HG03060 (cell line): ENCODE results near the gene GPANK1.

Source experiments
- ATAC-seq: cut with Tn5 transposase; IDR thresholded peaks from one replicate; pipeline ENCODE4 v1.9.1; 2021; ENCODE audit warnings: low read depth, moderate number of reproducible peaks; ENCODE audit not compliant: unreplicated experiment

Gene GPANK1

DNA sequence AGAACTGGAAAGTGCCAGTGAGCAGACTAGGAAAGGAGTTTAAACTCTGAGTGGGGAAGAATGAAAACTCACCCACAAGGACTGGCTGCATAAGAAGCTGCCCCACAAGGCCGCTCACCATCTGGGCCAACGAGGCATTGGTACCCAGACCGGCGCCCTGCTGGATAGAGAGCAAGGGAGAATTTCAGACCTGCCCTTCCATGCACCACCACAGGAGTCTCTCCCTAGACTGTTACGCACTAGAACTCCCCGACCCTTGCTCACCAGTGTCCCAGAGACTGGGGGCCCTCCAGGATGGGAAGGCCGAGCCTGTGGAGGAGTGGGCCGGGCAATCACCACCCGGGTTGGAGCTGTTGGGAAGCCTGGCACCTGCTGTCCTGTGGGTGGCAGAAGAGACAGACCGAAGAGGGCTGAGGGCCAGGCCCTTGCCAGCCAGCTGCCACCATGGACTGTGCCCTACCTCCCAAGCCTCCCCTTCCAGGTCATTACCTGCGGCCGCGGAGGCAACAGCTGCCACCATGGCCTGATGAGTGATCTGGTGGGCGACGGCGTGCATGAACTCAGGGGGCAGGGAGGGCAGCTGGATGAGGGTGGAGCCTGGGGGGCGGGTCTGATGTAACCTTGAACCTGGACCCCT, 20.9 kb downstream of the GPANK1 start:
- no peak for ATAC-seq

DNA sequence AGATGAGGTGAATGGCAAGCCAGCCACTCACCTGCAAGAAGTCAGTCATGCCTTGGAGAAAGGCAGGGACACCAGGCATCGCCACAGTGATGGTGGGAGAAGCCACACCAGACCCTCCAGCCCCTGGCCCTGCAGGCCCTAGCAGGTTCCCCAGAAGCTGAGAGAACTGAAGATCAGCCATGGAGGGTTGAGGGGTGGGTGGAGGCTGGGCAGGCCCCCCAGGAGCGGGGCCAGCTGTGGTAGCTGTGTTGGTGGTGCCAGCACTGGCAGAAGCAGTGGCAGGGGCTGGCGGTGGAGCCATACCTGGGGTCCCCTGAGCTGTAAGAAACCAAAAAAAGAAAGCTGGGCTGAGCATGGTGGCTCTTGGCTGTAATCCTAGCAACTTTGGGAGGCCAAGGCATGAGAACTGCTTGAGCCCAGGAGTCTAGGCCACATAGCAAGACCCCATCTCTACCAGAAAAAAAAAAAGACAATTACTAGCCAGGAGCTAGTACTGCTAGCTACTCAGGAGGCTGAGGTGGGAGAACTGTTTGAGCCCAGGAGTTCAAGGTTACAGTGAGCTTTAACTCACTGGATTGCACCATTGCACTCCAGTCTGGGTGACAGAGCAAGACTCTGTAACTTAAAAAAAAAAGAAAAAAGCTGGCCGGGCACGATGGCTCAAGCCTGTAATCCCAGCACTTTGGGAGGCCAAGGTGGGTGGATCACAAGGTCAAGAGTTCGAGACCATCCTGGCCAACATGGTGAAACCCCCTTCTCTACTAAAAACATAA, 21.8 kb downstream of the GPANK1 start:
- no peak for ATAC-seq

DNA sequence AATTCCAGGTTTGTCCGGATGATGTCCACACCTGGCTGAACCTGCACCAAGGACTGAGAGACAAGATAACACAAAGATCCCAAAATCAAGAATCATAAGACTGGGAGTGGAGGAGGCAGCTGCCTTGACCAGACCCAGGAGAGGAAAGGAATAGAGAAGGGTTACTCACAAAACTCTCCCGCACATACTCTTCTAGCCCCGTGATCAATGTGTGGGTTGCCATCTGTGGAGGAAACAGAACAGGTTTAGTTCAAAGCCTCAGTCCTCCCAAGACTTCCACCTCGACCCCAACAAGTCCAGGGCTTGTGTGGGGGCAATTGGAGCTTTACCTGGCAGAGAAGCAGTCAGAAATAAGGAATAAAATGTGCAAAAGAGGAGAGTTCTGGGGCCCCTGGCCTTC, 23.4 kb downstream of the GPANK1 start:
- no peak for ATAC-seq

DNA sequence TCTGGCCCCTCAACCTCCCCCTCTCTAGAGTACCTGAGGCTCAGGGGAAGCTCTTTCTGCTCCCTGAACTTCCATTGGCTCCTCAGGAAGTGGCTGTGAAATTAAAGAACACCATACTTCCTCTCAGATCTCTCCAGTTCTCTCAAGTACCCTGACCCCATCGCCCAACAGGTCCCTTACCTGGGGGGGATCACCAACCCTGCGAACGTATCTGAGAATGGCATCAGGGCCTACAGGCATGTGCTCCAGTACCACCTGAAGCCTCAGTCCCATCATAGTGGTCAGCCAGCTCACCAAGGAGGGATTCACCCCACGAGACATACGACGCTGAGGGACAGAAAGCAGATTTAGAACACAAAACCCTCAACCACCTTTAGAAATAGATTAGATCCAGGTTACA, 24.2 kb downstream of the GPANK1 start:
- no peak for ATAC-seq

DNA sequence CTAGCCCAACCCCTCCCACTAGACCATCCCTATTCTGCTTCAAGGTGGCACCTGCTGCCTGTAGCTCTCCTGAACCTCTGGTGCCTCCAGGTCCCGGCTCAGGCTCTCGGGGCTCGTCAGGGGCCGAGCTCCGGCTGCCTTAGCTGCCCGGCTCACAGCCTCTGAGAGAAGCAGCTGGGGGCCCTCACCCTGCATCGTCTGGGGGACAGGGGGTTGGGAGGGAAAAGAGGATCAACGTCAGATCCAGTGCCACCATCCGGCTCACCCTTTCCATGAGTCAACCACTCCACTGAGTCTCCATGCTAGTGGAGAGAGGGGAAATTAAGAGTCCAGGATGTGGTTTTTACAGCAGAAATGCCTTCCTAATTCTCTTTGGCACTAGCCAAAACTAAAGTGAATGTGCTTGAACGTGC, 25.3 kb downstream of the GPANK1 start:
- ATAC-seq = no peak

DNA sequence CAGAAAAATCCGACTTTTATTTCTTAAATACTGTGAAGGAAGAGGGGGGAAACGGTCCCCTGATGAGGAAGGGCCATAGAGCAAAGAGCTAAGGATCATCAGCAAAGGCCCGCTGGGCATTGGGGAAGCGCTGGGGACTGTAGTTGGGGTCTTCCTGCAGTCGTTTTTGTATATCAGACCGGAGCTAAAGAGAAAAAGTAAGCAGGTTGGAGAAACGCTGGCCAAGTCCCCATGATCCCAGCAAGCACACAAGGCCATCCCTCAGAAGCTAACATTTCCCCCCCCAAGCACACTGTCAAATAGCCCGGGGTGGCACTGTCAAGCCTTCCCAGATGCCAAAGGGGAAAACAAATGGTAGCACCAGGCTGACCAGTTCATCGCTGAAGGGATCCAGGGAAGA, 25.8 kb downstream of the GPANK1 start:
- ATAC-seq = no peak

DNA sequence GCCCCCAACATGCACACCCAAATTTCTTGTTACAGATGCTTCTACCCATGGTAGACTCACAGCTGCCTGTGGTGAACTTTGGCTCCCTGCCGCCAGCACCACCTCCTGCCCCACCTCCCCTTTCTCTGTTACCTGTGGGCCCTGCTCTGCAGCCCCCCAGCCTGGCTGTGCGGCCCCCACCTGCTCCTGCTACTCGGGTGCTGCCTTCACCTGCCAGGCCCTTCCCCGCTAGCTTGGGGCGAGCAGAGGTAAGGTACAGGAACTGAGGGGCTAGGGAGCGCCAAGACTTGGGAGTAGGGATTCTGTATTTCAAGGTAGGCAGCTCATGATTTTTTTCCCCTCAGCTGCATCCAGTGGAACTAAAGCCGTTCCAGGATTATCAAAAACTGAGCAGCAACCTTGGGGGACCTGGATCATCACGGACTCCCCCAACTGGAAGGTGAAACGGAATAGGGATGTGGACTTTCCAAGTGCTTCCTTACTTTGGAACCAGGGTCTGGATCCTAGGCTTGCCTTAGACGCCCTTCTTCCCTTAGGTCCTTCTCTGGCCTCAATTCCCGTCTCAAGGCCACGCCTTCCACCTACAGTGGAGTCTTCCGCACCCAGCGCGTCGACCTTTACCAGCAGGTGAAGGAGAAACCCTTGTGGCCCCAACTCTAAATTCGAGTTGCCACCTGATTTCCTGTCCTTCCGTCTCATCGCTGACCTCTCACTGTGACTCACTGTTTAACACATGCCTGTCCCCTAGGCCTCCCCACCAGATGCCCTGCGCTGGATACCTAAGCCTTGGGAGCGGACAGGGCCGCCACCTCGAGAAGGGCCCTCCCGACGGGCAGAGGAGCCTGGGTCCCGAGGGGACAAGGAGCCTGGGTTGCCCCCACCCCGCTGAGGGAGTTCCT, 27.9 kb downstream of the GPANK1 start:
- ATAC-seq = no peak

DNA sequence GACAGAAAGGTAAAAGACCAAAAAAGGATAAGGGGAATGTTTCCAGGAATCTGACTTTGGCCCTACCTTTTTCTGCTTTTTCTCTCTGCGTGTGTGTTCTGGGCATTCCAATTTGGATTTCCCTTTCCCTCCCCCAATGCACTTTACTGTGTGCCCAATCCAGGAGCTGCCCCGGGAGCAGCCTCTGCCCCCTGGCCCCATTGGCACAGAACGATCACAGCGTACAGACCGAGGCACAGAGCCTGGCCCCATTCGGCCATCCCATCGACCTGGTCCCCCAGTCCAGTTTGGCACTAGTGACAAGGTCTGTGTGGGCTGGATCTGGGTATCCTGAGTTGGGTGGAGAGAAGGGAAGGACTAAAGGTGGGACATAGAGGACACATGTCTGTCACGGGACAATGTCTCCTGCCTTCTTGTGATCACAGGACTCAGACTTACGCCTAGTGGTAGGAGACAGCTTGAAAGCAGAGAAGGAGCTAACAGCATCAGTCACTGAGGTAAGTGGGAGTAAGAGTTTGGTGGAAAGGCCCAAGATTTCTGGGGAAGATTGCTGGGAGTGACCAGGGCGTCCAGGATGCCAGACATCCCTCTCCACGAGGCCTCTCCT, 29.7 kb downstream of the GPANK1 start:
- ATAC-seq = no peak

DNA sequence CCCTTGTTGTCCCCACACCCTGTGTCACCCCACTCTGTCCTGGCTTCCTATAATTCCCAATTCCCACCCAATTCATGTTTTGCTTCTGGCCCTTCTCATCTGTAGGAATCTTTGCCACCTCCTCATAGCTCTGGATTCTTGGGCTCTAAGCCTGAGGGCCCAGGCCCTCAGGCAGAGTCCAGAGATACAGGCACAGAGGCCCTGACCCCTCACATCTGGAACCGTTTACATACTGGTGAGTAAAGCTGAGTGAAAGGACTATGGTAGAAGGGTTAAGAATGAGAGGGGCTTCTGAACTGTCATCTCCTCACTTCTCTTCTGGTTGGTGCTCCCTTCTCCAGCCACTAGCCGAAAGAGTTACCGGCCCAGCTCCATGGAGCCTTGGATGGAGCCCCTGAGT, 30.7 kb downstream of the GPANK1 start:
- ATAC-seq = no peak

DNA sequence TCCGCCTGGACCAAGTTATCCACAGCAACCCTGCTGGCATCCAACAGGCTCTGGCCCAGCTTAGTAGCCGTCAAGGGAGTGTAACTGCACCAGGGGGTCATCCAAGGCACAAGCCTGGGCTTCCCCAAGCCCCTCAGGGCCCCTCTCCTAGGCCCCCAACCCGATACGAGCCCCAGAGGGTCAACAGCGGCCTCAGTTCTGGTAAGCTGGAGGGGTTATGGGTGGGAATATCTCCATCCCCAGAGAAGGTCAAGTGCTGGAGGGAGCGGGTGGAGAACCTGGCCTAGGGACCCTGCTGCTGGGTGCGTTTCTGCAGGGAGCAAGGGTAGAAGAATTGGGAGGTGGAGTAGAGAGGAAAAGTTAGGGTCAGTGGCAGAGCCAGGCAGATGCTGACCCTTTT, 31.4 kb downstream of the GPANK1 start:
- no peak for ATAC-seq

DNA sequence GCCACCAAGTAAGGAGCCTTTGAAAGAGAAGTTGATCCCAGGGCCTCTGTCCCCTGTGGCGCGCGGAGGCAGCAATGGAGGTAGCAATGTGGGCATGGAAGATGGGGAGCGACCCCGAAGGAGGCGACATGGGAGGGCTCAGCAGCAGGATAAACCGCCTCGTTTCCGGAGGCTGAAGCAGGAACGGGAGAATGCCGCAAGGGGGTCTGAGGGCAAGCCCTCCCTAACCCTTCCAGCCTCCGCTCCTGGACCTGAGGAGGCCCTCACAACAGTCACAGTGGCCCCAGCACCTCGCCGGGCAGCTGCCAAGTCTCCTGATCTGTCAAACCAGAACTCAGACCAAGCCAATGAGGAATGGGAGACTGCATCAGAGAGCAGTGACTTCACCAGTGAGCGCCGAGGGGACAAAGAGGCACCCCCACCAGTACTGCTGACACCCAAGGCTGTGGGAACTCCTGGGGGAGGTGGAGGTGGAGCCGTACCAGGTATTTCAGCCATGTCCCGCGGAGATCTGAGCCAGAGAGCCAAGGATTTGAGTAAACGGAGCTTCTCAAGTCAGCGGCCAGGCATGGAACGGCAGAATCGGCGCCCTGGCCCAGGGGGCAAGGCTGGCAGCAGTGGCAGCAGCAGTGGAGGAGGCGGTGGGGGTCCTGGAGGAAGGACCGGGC, 32.4 kb downstream of the GPANK1 start:
- no peak for ATAC-seq

DNA sequence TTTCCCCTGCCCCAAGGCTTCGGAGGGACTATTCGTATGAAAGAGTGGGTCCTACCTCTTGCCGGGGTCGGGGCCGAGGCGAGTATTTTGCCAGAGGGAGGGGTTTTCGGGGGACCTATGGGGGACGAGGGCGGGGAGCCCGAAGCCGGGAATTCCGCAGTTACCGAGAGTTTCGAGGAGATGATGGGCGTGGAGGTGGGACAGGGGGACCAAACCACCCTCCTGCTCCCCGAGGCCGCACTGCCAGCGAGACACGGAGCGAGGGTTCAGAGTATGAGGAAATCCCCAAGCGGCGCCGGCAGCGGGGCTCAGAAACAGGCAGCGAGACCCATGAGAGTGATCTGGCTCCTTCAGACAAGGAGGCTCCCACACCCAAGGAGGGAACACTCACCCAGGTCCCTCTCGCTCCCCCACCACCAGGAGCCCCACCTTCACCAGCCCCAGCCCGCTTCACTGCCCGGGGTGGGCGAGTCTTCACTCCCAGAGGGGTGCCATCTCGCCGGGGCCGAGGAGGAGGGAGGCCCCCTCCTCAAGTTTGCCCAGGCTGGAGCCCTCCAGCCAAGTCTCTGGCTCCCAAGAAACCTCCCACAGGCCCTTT, 33.0 kb downstream of the GPANK1 start:
- no peak for ATAC-seq

DNA sequence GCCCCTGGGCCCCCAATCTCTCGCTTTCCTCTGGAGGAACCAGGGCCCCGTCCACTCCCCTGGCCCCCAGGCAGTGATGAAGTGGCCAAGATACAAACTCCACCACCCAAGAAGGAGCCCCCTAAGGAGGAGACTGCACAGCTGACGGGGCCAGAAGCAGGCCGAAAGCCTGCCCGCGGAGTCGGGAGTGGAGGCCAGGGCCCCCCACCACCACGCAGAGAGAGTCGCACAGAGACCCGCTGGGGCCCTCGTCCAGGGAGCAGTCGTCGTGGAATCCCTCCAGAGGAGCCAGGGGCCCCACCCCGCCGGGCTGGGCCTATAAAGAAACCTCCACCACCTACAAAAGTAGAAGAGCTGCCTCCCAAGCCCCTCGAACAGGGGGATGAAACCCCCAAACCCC, 33.6 kb downstream of the GPANK1 start:
- no peak for ATAC-seq

DNA sequence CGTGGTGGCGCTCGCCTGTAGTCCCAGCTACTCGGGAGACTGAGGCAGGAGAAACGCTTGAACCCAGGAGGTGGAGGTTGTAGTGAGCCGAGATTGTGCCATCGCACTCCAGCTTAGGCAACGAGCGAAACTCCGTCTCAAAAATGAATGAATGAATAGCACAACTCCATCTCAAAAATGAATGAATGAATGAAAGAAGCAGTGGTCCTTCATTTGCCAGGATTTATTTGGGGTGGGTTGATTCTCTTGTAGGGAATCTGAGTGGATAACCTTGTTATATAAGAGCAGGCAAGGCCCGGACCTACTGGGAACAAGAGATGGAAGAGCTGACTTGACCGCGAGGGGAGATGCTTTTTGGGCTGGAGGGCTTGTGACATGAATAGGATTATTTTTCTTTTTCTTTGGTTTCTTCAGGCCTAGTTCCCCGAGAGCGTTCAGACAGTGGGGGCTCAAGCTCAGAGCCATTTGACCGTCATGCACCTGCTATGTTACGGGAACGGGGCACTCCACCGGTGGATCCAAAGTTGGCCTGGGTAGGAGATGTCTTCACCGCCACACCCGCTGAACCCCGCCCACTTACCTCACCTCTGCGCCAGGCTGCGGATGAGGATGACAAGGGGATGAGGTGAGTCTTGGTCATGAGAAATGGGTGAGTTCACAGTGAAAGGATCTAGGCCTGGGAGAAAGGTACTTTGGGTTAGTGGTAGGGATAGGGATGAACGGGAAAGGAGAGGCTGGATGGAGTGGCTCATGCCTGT, 34.4 kb downstream of the GPANK1 start:
- no peak for ATAC-seq

DNA sequence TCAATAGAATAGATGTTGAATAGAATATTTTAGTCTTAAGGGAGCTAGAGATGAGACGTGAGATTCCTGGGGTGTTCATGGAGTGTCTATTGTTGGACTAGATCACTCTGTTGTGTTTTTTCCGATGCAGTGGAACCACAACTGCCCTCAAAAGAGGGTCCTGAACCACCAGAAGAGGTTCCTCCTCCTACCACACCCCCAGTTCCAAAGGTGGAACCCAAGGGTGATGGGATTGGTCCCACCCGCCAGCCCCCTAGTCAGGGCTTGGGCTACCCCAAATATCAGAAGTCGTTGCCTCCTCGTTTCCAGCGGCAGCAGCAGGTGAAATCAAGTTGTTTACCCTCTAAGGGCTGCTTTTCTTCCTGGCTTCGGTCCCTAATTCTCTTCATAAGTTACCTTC, 35.8 kb downstream of the GPANK1 start:
- ATAC-seq = no peak

DNA sequence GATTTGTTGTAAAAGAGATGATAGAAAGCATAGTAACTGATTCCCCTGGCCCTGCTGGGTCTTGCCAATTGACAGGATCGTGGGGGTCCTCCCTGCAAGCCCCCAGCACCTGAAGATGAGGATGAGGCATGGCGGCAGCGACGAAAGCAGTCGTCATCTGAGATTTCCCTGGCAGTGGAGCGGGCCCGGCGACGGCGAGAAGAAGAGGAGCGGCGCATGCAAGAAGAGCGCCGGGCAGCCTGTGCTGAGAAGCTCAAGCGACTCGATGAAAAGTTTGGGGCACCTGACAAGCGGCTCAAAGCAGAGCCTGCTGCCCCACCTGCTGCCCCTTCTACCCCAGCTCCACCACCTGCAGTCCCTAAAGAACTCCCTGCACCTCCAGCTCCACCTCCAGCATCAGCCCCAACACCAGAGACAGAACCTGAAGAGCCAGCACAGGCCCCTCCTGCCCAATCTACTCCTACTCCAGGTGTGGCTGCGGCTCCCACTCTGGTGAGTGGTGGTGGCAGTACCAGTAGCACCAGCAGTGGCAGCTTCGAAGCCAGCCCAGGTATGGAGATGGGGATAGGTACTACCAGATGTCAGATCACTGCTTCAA, 37.0 kb downstream of the GPANK1 start:
- ATAC-seq = no peak

DNA sequence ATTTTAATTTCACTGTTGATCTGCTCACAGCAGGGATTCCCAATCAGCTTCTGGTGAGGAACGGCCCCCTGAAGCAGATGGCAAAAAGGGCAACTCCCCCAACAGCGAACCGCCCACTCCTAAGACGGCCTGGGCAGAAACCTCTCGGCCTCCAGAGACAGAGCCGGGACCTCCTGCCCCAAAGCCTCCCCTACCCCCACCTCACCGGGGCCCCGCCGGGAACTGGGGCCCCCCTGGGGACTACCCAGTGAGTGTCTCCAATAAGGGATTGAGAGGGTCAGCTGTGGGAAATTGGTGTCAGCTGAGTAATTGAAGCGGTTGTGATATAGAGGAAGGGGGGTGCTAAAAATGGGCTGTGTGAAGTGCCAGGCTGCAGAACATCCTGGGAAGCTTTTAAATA, 37.8 kb downstream of the GPANK1 start:
- no peak for ATAC-seq

DNA sequence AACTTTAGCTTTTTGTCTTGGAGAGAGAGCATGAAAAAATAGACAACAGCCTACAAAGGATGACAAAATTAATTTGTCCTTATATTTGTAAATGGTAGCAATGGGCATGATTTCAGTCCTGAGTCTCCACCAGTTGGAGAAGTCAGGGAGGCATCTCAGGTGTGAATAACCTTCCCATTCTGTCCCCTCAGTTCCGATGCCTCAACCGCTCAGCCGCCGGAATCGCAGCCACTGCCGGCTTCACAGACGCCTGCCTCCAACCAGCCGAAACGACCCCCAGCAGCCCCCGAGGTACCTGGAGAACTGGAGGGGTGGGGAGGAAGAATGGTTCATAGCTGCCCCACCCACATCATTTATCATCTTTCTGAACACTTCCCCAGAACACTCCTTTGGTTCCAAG, 40.7 kb downstream of the GPANK1 start:
- no peak for ATAC-seq

DNA sequence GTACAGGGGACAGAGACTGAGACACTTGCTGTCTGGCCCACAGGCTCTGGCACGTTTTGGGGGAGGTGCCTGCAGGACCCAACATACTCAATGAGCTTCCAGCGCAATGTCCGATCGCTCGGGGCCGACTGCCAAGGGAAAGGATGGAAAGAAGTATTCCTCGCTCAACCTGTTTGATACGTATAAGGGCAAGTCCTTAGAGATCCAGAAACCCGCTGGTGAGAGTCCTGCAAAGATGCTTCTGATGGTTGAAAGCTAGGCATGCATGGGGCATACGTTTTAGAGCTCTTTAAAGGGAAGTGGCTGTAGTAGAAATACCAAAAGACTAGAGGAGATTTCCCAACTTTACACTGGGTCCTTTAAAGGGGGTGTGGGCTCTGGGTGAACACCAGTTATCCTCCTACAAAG, 42.1 kb downstream of the GPANK1 start:
- ATAC-seq = no peak
